ENCODE measurements around the gene LRP1B.

The LRP1B gene

DNA sequence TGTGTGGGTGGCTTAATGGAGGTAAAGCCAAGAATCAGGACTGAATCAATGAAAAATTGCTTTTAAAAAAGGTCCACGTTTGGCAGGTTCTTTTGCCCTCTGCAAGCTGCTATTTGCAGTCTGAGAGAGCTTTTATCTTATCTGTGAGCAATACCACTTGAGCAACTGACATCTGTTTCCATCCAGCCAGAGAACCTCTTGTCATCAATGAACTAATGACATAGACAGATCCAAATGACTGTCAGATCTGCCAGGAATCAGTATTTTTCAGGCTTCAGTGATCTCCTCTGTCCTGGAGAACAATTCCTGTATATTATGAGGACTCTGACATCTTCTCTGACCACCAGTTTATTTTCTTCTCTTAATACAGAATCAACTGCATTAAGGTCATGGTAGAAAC is 608.1 kb downstream of the LRP1B start:
- no peak for DNase-seq (ENCODE audit: low read depth in 2 of 3, low spot score in 1 of 3)

GRCh38 chr2:141522048-141522447 is 608.8 kb downstream of the LRP1B start:
- DNase-seq (ENCODE audit: low read depth in 2 of 3, low spot score in 1 of 3), result no peak

DNA sequence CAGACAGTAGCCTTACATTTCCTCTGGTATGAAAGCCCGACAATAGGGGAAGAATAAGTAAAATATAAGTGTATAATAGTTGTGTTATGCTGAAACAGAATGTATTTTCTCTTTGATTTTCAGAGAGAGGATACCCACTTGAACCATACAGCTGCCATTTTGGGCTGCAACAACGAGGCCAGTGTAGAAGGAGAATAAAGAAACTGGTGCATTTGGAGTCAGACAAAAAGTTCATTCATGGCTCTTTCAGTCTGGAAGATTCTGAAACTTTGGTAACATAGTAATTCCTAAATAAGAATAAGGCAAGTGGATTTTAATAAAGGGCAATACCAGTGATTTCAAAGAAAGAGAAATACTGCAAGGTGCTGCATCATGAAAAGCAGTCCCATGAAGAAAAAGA is 610.9 kb downstream of the LRP1B start:
- no peak for DNase-seq (ENCODE audit: low read depth in 2 of 3, low spot score in 1 of 3)

GRCh38 chr2:141517852-141518421 is 612.9 kb downstream of the LRP1B start:
- no peak for DNase-seq (ENCODE audit: low read depth in 2 of 3, low spot score in 1 of 3)

DNA sequence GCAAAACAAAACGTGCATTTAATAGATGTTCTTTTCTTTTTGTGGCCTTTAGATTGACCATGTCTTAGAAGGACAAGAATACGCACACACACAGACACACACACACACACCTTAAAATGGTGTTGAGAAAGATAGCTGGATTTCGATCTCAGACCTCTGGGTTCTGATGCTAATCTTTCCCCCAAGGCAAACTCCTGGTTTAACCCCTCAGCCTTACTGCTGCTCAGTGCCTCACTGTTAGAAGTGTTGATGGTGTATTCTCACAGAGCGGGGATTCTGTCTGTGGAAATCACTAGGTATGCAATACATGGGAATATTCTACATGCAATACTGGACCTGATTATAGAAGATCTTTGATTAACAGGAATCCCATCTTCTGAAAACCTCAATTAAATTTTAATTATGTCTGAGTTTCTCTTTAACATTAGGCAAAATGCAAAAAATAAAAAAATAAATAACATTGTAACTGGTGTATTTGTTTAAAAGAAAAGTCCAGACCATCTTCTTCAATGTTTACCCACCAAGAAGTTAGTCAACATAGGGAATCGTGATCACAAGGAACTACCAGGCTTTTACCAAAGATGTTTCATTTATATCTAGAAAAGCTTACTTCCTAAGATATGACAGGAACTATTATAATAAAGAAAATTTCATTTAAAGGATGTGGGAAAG is 613.5 kb downstream of the LRP1B start:
- no peak for DNase-seq (ENCODE audit: low read depth in 2 of 3, low spot score in 1 of 3)

DNA sequence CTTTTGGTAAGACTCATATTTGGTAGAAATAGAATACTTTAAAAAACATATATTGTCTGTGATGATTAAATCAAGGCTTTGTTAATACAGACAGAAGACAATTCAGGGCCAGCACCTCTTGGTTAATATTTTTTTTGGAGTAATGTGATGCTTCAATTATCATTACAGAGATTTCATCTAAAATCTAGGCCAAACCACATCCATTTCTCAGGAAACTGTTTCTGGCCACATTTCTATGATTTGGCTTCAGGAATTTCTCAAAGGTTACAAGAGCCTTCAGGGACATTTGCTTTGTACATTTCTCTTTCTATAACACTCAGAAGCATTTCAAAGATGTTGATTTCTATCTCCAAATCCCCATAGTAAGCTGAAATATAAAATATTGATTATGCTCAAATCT is 614.9 kb downstream of the LRP1B start:
- no peak for DNase-seq (ENCODE audit: low read depth in 2 of 3, low spot score in 1 of 3)

GRCh38 chr2:141513853-141514252 is 617.0 kb downstream of the LRP1B start:
- DNase-seq (ENCODE audit: low read depth in 2 of 3, low spot score in 1 of 3), result no peak

- no peak for DNase-seq (ENCODE audit: low read depth in 2 of 3, low spot score in 1 of 3)
Observed at GRCh38 chr2:141508806-141509595, 621.8 kb downstream of the LRP1B start.

- no peak for DNase-seq (ENCODE audit: low read depth in 2 of 3, low spot score in 1 of 3)
Observed at GRCh38 chr2:141508086-141508752, 622.6 kb downstream of the LRP1B start.

DNA sequence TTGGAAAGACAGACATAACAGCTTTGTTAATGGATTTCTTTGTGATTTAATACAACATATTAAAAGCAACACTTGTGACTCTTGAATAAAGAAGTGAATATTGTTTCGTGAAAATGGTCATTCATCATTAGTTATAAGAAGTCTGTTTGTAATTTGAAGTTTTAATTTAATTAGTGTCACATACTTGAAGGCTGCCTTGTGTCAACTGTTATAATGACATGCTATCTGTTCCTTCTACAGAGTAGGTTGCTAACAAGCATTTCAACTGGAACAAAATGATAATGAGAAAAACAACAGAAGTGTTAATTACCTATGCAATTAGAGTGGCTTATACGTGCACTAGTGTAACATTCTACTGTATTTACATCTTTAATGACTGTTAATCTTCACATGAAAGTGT is 624.7 kb downstream of the LRP1B start:
- no peak for DNase-seq (ENCODE audit: low read depth in 2 of 3, low spot score in 1 of 3)

GRCh38 chr2:141501752-141502151 is 629.1 kb downstream of the LRP1B start:
- DNase-seq (ENCODE audit: low read depth in 2 of 3, low spot score in 1 of 3), result no peak

- no peak for DNase-seq (ENCODE audit: low read depth in 2 of 3, low spot score in 1 of 3)
Observed at GRCh38 chr2:141499123-141499522, 631.7 kb downstream of the LRP1B start.

GRCh38 chr2:141498561-141498960 is 632.3 kb downstream of the LRP1B start:
- no peak for DNase-seq (ENCODE audit: low read depth in 2 of 3, low spot score in 1 of 3)

GRCh38 chr2:141497272-141497671 is 633.5 kb downstream of the LRP1B start:
- no peak for DNase-seq (ENCODE audit: low read depth in 2 of 3, low spot score in 1 of 3)

GRCh38 chr2:141496810-141497209 is 634.0 kb downstream of the LRP1B start:
- DNase-seq (ENCODE audit: low read depth in 2 of 3, low spot score in 1 of 3), result no peak

GRCh38 chr2:141493936-141494335 is 636.9 kb downstream of the LRP1B start:
- no peak for DNase-seq (ENCODE audit: low read depth in 2 of 3, low spot score in 1 of 3)

- no peak for DNase-seq (ENCODE audit: low read depth in 2 of 3, low spot score in 1 of 3)
Observed at GRCh38 chr2:141492816-141493215, 638.0 kb downstream of the LRP1B start.

DNA sequence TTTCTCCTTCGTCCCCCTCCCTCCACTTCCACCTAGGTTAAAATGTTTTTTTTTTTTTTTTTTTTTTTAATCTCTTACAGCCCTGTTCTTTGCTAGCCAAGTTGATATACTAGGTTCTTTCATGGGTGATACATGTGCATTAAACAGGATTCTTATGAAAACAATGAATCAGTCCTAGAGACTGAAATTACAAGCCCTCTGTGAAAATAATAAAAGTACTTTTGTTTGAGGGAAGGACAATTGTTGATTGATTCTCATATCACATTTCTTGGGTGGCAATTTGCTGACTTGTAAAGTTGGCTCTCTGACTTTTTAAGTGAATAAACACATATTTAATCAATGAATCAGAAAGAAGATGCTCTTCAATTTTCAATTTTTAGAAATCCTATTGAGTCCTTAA is 639.9 kb downstream of the LRP1B start:
- DNase-seq (ENCODE audit: low read depth in 2 of 3, low spot score in 1 of 3), result no peak

- no peak for DNase-seq (ENCODE audit: low read depth in 2 of 3, low spot score in 1 of 3)
Observed at GRCh38 chr2:141482697-141483096, 648.1 kb downstream of the LRP1B start.

- no peak for DNase-seq (ENCODE audit: low read depth in 2 of 3, low spot score in 1 of 3)
Observed at GRCh38 chr2:141475801-141476200, 655.0 kb downstream of the LRP1B start.

- DNase-seq (ENCODE audit: low read depth in 2 of 3, low spot score in 1 of 3), result no peak
Observed at GRCh38 chr2:141468761-141469160, 662.1 kb downstream of the LRP1B start.

DNA sequence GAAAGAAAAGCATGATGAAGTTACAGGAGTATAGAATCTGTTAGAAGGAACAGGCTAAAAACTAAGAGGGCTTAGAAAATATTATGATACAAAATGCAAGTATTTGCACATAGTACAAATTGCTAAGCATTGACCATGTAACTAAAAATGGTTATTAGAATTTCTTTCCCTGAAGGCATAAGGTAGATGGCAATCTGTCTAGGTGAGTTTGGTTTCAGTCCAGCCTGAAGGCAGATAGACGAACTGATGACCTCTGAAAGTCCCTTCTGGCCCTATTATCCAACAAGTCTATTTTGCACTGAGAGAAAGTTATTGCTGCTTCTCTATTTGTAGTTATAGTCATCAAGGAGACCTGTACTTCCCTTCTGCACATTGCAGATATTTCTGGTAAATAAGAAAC is 663.5 kb downstream of the LRP1B start:
- DNase-seq (ENCODE audit: low read depth in 2 of 3, low spot score in 1 of 3), result no peak

Measured in stimulated activated CD4-positive, alpha-beta T cell treated with anti-CD3 and anti-CD28 coated beads, Interleukin-12 subunit alpha, Interleukin-12 subunit beta, amount 100 ng/mL, for 48 hours (primary cell).